Hindlimb muscle (tissue), 1 donor: ENCODE data around the gene TBL1X. TPM values are rescaled to one million over a fixed set of nuclear protein-coding genes. Genes with fewer than 3 reads are reported as not detected.
A peak's percentile ranks its signal among the peaks of the same experiment; 100 is the strongest.
"Not testable (repeated sequence)": the region's sequence is repeated elsewhere in the genome, so short reads cannot be mapped to it uniquely, and the experiment has no call there.

Source experiments
- DNase-seq: peaks from one replicate; pipeline ENCODE4 v3.0.0-alpha.2; 2013
- polyA plus RNA-seq: library from polyadenylated mRNA; unstranded; fragments of 120-200 nt; gene quantifications from one replicate; pipeline ENCODE4 v1.2.1, GENCODE V29; 2013; ENCODE audit not compliant: insufficient read length

The TBL1X gene
- polyA plus RNA-seq, 1 donor: 10.0 TPM

- no peak for DNase-seq
Observed at GRCh38 chrX:9459186-9459748, 5.6 kb upstream of the TBL1X start.

- DNase-seq: no peak
Observed at GRCh38 chrX:9461087-9461486, 3.8 kb upstream of the TBL1X start.

DNA sequence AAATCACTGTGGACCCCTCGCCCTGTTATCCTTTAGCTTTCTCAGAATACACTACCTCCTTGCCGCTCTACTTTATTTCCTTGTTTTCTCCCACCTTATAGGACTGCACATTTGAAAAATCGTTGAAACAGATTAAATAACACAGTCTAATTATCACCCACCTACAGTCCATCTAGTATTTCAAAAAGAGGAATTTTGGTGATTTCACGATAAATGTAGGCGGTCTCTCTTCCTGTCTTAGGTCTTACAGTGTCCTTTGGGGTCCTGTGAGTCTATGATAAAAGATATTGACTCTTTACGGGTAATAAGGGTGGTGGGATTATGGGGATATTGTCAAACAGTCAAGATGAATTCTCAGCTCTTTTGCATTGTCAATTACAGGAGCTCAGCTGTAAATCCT is 2.4 kb upstream of the TBL1X start:
- DNase-seq: no peak

- no peak for DNase-seq
Observed at GRCh38 chrX:9465380-9466123, 694 bp downstream of the TBL1X start.

- peak; percentile 34 for DNase-seq
Observed at GRCh38 chrX:9466124-9466495, 1.3 kb downstream of the TBL1X start.

DNA sequence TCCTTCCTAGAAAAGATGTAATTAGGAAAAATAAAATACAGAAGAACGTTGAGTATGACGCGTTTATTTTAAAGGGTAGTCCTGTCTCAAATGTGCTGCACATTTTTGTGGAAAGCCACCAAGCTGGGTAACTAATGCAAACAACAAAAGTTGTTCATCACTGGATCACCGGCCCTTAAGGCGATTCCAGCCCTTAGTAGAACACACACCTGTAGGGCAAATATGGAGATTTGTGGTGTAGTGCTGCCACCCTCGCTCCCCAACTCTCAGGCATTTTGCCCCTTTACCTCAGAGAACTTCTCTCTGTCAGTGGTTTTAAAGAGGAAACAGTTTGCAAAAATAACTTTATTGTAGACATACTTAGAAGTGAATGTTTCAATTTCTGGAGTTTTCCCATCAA is 1.9 kb downstream of the TBL1X start:
- no peak for DNase-seq

- no peak for DNase-seq
Observed at GRCh38 chrX:9467146-9467545, 2.3 kb downstream of the TBL1X start.

DNA sequence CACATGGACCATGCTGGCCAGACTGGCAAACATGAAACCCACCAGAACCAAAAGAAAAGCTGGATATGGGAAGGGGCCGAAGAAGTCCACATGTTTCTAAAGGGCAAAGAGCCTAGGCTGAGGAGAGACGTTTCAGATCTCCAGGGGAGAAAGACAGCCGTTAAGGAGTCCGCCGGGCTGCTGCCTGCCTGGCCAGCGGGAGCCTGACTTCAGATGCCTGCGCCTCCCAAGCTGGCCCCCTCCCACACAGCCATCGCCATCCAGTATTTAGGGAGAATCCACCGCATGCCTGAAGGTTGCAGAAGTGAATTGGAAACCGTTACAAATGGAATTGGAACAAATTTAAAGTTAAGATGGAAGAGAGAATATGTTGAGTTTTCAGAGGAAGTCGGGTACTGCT is 2.9 kb downstream of the TBL1X start:
- no peak for DNase-seq

GRCh38 chrX:9471571-9471985 is 6.7 kb downstream of the TBL1X start:
- DNase-seq: no peak

- no peak for DNase-seq
Observed at GRCh38 chrX:9473708-9474107, 8.8 kb downstream of the TBL1X start.

DNA sequence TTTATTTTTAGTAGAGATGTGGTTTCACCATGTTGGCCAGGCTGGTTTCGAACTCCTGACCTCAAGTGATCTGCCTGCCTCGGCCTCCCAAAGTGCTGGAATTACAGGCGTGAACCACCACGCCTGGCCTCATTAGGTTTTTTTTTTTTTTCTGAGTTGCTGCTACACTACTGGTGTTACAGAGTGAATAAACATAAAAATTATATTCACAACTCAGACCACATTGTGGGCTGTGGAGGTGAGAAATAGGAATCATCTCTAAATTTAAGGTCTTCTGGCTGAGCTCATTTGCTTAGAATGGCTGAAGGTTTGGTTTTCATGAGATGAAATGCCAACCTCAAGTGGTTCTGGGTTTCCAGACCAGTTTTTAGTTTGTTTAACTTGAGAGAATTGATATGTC is 10.6 kb downstream of the TBL1X start:
- DNase-seq: not testable (repeated sequence)

- DNase-seq: no peak
Observed at GRCh38 chrX:9475984-9476383, 11.1 kb downstream of the TBL1X start.

DNA sequence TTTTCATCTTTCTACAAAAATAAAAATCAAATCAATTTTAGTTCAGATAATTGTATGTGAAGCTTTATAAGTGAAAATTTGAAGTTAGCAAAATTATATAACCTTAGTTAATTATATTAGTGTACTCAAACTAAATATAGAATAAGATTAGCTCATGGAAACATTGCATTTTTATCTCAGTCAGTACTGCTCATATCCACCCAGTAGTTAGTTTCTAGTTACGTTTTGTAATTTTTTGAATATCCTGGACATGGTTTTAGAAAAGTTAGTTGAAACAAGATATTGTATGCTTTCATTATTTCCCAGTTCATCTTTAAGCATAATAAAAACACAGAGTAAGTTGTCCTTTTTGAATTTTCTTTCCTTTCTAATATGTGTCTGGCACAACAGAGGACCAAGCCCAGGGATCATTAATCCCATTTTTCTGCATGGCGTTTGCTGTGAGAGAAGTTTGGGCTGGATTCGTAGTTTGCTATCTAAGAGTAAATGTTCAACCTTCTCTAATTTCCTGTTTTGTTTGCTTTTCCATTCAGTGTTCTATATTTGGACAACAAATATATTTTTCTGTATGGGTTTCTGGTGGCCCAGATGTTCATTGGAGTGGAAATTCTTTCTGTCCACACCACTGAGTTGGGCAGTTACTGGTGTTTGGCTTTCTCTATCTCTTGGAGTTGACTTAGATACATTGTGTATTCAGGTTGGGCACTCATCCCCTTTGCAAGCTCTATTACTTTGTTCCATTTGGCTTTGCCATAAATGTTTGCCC is 12.1 kb downstream of the TBL1X start:
- no peak for DNase-seq

DNA sequence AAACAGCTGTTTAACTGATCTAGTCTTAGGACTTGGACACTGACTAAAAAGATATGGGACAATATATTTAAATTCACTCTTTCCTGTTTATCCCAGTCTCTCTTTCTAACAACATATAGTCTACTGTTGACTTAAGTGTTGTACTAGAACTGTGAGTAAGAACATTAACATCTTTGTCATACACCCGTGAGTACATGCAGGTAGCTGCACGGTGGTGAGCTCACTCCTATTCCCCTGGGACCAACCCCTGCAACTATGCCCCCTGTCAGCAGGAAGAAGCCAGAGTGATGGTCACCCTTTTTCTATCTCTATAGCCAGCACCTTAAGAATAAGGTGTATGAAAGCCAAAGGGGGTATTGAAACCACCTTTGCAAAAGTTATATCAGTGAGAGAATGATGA is 17.6 kb downstream of the TBL1X start:
- no peak for DNase-seq

DNA sequence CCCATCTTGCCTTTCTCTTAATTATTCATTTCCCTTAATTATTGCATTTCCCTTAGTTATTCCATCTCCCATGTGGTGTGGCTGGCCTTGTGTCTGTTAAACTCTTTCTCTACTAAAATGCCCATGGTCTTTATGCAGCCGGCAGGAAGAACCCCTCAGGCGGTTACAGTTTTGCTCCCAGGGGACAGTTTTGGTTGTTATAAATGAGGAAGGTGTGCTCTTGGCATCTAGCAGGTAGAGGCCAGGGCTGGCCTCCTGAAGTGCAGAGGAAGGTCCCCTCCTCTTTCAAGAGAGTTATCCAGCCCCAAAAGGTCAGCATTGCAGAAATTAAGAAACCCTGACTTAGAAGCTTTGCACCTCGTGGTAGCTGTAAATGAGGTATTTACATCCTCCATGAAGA is 18.0 kb downstream of the TBL1X start:
- no peak for DNase-seq

GRCh38 chrX:9483376-9483775 is 18.5 kb downstream of the TBL1X start:
- DNase-seq: no peak

- no peak for DNase-seq
Observed at GRCh38 chrX:9486786-9487387, 22.0 kb downstream of the TBL1X start.

DNA sequence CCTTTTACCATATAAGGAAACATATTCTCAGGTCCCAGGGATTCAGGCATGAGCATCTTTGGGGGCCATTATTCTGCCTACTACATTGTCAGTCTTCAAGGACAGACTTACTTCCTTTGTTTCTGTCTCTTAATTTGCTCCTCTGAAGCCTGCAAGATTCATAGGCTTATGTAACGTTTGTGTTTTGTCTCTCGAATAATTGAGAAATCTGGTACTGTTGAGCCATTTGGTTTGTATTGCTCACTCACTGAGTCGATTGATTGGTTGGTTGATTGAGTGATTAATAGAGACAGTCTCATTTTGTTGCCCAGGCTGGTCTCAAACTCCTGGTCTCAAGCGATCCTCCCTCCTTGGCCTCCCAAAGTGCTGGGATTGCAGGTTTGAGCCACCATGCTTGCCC is 23.7 kb downstream of the TBL1X start:
- DNase-seq: no peak

DNA sequence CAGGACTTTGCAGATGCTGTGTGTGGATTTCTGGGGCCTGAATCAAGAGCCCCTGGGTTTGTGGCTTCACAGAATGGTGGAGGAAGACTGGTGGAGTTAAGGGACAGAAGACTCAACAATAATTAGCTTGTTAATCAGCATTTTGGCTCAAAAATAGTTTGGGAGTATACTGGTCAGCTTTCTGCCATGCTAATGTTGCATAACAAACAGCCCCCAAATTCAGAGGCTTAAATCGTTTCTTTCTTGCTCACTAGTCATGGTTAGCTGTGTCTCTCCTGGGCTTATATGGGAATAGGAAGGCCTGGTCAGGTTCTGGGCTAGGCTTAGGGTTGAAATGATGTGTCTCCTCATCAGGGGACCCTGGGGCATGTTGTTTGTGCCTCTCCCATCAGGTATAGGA is 24.4 kb downstream of the TBL1X start:
- DNase-seq: no peak

GRCh38 chrX:9492901-9493300 is 28.0 kb downstream of the TBL1X start:
- no peak for DNase-seq

GRCh38 chrX:9493936-9494335 is 29.1 kb downstream of the TBL1X start:
- DNase-seq: no peak

DNA sequence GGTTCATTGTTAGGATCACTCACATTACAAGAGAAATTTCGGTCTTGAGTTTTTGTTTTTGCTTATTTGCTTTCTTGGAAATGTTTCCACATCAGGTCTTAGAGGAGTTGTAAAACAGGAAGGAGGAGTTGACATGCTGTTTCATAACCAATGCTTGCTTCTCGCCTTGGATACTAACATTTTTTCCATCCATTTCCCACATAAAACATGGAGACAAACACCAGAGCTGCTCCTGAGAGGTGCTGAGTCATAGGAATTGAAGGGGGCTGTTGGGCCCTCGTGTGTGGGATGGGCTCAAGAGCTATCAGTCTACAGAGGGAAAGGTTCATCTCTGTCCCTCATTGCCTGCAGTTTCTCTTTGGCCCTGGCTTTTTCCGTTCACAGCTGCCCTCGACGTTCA is 29.9 kb downstream of the TBL1X start:
- peak; percentile 38 for DNase-seq

DNA sequence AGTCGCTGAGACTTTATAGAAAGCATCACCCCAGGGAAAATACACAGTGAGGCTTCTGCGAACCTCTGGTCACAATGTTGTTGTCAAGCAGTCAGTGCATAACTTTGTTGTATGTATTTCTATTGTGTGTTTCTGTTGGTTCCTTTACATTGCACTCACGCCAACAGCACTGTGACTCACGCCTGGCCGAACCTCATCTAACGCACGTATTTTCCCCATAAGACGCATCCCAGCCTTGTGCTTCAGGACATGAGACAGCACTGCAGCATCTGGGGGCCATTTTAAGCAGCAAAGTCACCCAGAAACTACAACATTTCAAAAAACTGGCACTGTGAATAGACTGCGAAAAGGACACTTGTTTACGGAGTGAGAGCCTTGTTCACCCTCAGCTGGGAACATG is 30.6 kb downstream of the TBL1X start:
- peak; percentile 17 for DNase-seq

DNA sequence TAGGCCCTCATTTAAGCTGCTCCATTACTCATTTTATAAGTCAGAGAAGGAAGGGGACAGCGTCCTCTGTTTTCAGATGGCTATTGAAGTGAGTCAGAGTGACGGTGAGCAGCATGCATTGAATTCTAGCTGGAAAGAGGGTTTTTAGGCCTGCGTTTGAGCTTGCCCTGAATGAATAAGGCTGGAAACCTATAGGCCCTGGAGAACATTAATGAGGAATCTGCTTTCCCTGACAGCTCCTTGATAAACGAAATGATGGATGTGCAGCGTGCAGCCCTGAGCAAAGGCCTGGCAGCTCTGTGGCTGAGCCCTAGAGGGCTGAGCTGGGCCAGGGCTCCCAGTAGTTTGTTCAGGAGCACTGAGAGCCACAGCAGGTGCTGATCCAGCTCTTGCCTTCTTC is 33.4 kb downstream of the TBL1X start:
- no peak for DNase-seq
